22Rv1 (cell line): ENCODE results near the gene RASSF4.

ENCODE experiments used
- CTCF ChIP-seq: fragments of 450-650 bp; IDR thresholded peaks from 2 replicates; pipeline ENCODE4 v1.5.1; 2017; ENCODE audit warnings: mild to moderate bottlenecking
- ZFX ChIP-seq: fragments of 450-650 bp; IDR thresholded peaks from 2 replicates; pipeline ENCODE4 v1.6.1; 2017; ENCODE audit warnings: antibody characterized with exemption, borderline replicate concordance

- TF ChIP-seq CTCF (no peak), ZFX (no peak)
Observed at GRCh38 chr10:44990965-44991364, 31.4 kb downstream of the RASSF4 start.
